HT1080 (cell line): ENCODE results near the gene SLC35D2. TPM values are rescaled to one million over a fixed set of nuclear protein-coding genes. Genes with fewer than 3 reads are reported as not detected.
A peak's percentile ranks its signal among the peaks of the same experiment; 100 is the strongest.
"Not testable (repeated sequence)": the region's sequence is repeated elsewhere in the genome, so short reads cannot be mapped to it uniquely, and the experiment has no call there.

ENCODE experiments used
- DNase-seq: peaks from one replicate; pipeline ENCODE4 v3.0.0-alpha.2; 2015; ENCODE audit warnings: low read depth
- total RNA-seq: library from RNA; depleted of rRNA; stranded (reverse); fragments of >200 nt; shearing (Covaris generic); gene quantifications from 2 replicates; pipeline ENCODE4 v1.2.3, GENCODE V29; 2014

The SLC35D2 gene
- total RNA-seq, 1 experiment from 2014 or later = 35.0 TPM

GRCh38 chr9:96361668-96362067 lies 21.8 kb downstream of the SLC35D2 start:
- DNase-seq = no peak

GRCh38 chr9:96360976-96361375 lies 22.5 kb downstream of the SLC35D2 start:
- DNase-seq = no peak

GRCh38 chr9:96360523-96360922 lies 23.0 kb downstream of the SLC35D2 start:
- DNase-seq = not testable (repeated sequence)

GRCh38 chr9:96350866-96351265 lies 32.6 kb downstream of the SLC35D2 start:
- no peak for DNase-seq

- no peak for DNase-seq
Observed at GRCh38 chr9:96348261-96348660, 35.2 kb downstream of the SLC35D2 start.

- no peak for DNase-seq
Observed at GRCh38 chr9:96345551-96345950, 38.0 kb downstream of the SLC35D2 start.

GRCh38 chr9:96344458-96345180 lies 38.9 kb downstream of the SLC35D2 start:
- peak; percentile 88 for DNase-seq

- DNase-seq = no peak
Observed at GRCh38 chr9:96343515-96344360, 39.8 kb downstream of the SLC35D2 start.

GRCh38 chr9:96342571-96343245 lies 40.8 kb downstream of the SLC35D2 start:
- DNase-seq = no peak

GRCh38 chr9:96340707-96341106 lies 42.8 kb downstream of the SLC35D2 start:
- DNase-seq = no peak

GRCh38 chr9:96338299-96338698 lies 45.2 kb downstream of the SLC35D2 start:
- DNase-seq = no peak

- DNase-seq = no peak
Observed at GRCh38 chr9:96333958-96334357, 49.6 kb downstream of the SLC35D2 start.

- DNase-seq = peak; percentile 92
Observed at GRCh38 chr9:96331236-96331947, 52.1 kb downstream of the SLC35D2 start.

GRCh38 chr9:96327694-96328352 lies 55.7 kb downstream of the SLC35D2 start:
- peak; percentile 64 for DNase-seq

- no peak for DNase-seq
Observed at GRCh38 chr9:96323169-96323568, 60.3 kb downstream of the SLC35D2 start.

- not testable (repeated sequence) for DNase-seq
Observed at GRCh38 chr9:96322736-96323135, 60.8 kb downstream of the SLC35D2 start.

- not testable (repeated sequence) for DNase-seq
Observed at GRCh38 chr9:96322210-96322609, 61.3 kb downstream of the SLC35D2 start.

- no peak for DNase-seq
Observed at GRCh38 chr9:96321515-96321914, 62.0 kb downstream of the SLC35D2 start.

GRCh38 chr9:96320749-96321280 lies 62.7 kb downstream of the SLC35D2 start:
- DNase-seq = no peak

GRCh38 chr9:96318921-96319565 lies 64.5 kb downstream of the SLC35D2 start:
- no peak for DNase-seq
